K562 (cell line): Measurements from ENCODE around the gene CCDC3. TPM values are rescaled to one million over a fixed set of nuclear protein-coding genes. Genes with fewer than 3 reads are reported as not detected.

ENCODE experiments used
- ATAC-seq: fragments of 200-7000 bp; cut with Tn5 transposase; 3 replicates; pipeline ENCODE4 v1.9.1; 2020; ENCODE audit warnings: moderate library complexity
- BruUV-seq: library from RNA; stranded (reverse); fragments of 400-500 nt; replicated peaks from 2 replicates; lab custom pipeline; 2021; lab: Mats Ljungman, UMichigan
- CTCF ChIA-PET: fragments of 300-600 bp; formaldehyde crosslinking; extraction: SDS; loops from one replicate; lab custom pipeline; 2021; ENCODE audit warnings: low intra/inter-chr PET ratio; lab: Yijun Ruan, JAX
- POLR2A ChIA-PET: fragments of 300-600, 350-650 bp; sonication (Branson Sonifier 250); formaldehyde crosslinking; extraction: SDS; loops from one replicate; lab custom pipeline; 2021; ENCODE audit warnings: antibody characterized with exemption, inconsistent platforms; lab: Yijun Ruan, JAX
- DNase-seq, 4 experiments: peaks; one replicate each; pipeline versions ENCODE4 v3.0.0 to v3.0.0-alpha.2; 2011 to 2018; ENCODE audit warnings: low spot score in 3 of 4, mixed read lengths in 3 of 4; ENCODE audit errors: extremely low read depth in 1 of 4
- FAIRE-seq: peaks from 2 replicates; lab custom pipeline; 2011; peaks lifted over from hg19 to GRCh38; lab: Jason Lieb, UNC
- H2AFZ ChIP-seq: 2 replicates; pipeline ENCODE4 v1.6.0; 2011; ENCODE audit warnings: low read depth, low read length, control low read depth, inconsistent platforms
- H3K27ac ChIP-seq: fragments of 200-600 bp; 3 replicates; pipeline ENCODE4 v1.8.0; 2011; ENCODE audit warnings: low read depth, mild to moderate bottlenecking, control low read depth, inconsistent platforms, low read length, moderate library complexity, mixed read lengths; ENCODE audit errors: extremely low read depth
- H3K27me3 ChIP-seq, 2 experiments: fragments of 300-600 bp in 1 of 2; 2 replicates in 1 of 2; 3 replicates in 1 of 2; pipeline versions ENCODE4 v1.6.0 to v1.8.0; 2011; ENCODE audit warnings: inconsistent platforms in 2 of 2, low read length in 2 of 2, mild to moderate bottlenecking in 1 of 2, mixed read lengths in 1 of 2, moderate library complexity in 1 of 2; ENCODE audit not compliant: control insufficient read depth in 2 of 2, insufficient read depth in 2 of 2
- H3K36me3 ChIP-seq: fragments of 300-600 bp; 3 replicates; pipeline ENCODE4 v1.8.0; 2011; ENCODE audit warnings: mild to moderate bottlenecking, low read length, inconsistent platforms; ENCODE audit not compliant: control insufficient read depth, insufficient read depth
- H3K4me1 ChIP-seq, 2 experiments: fragments of 200-600 bp in 1 of 2; replicated peaks in 1 of 2; 2 replicates in 1 of 2; 3 replicates in 1 of 2; pipeline versions ENCODE4 v1.5.1 to v1.8.0; 2011; ENCODE audit warnings: inconsistent platforms in 2 of 2, low read length in 2 of 2, mild to moderate bottlenecking in 1 of 2, mixed read lengths in 1 of 2, moderate library complexity in 1 of 2; ENCODE audit not compliant: control insufficient read depth in 2 of 2, insufficient read depth in 2 of 2
- H3K4me2 ChIP-seq: 2 replicates; pipeline ENCODE4 v1.6.1; 2011; ENCODE audit warnings: low read length, control low read depth, inconsistent platforms, mixed read lengths; ENCODE audit not compliant: insufficient read depth
- H3K4me3 ChIP-seq: fragments of 200-600 bp; sonication (generic), shearing (Covaris generic); 2 replicates; pipeline ENCODE4 v1.5.1; 2016; ENCODE audit warnings: control low read depth, inconsistent platforms
- H3K79me2 ChIP-seq: fragments of 200-600 bp; 3 replicates; pipeline ENCODE4 v1.8.0; 2011; ENCODE audit warnings: low read length, inconsistent platforms; ENCODE audit not compliant: control insufficient read depth, insufficient read depth
- H3K9ac ChIP-seq, 2 experiments: 2 replicates each; pipeline versions ENCODE4 v1.6.0 to v1.6.1; 2011; ENCODE audit warnings: low read depth in 2 of 2, low read length in 2 of 2, control low read depth in 1 of 2, inconsistent platforms in 1 of 2, mild to moderate bottlenecking in 1 of 2, mixed read lengths in 1 of 2; ENCODE audit not compliant: insufficient read depth in 1 of 2
- H3K9me1 ChIP-seq: one replicate; pipeline ENCODE4 v1.6.0; 2011; ENCODE audit warnings: inconsistent platforms, mild to moderate bottlenecking, low read length, moderate library complexity; ENCODE audit not compliant: control insufficient read depth, insufficient read depth
- H3K9me3 ChIP-seq: replicated peaks from 2 replicates; pipeline ENCODE4 v1.5.1; 2011; ENCODE audit warnings: low read depth, low read length, inconsistent platforms; ENCODE audit not compliant: control insufficient read depth, insufficient read depth
- H4K20me1 ChIP-seq: replicated peaks from 2 replicates; pipeline ENCODE4 v1.6.1; 2011; ENCODE audit warnings: low read length, inconsistent platforms, mixed read lengths; ENCODE audit not compliant: control insufficient read depth, insufficient read depth
- CREB3 ChIP-seq: fragments of 450-650 bp; conservative IDR thresholded peaks from 2 replicates; pipeline ENCODE4 v1.6.1; 2016; ENCODE audit warnings: missing genetic modification characterization, low read depth, mild to moderate bottlenecking, missing compliant biosample characterization, moderate library complexity
- HEY1 ChIP-seq: fragments of 250-450 bp; sonication (Bioruptor Pico); IDR thresholded peaks from 2 replicates; pipeline ENCODE4 v1.5.0; 2020; ENCODE audit warnings: mild to moderate bottlenecking, moderate library complexity, borderline replicate concordance
- HNRNPK ChIP-seq: fragments of 200-400 bp; formaldehyde crosslinking; IDR thresholded peaks from one replicate; pipeline ENCODE4 v1.6.1; 2018; ENCODE audit warnings: mild to moderate bottlenecking, low read depth, low read length; ENCODE audit not compliant: poor library complexity, severe bottlenecking
- KDM5B ChIP-seq: fragments of 200-600 bp; sonication (generic); IDR thresholded peaks from 2 replicates; pipeline ENCODE4 v1.6.1; 2012; ENCODE audit warnings: low read depth, mild to moderate bottlenecking, moderate library complexity, low read length, control low read depth, inconsistent platforms; ENCODE audit not compliant: insufficient replicate concordance
- KLF6 ChIP-seq: fragments of 250-450 bp; sonication (Bioruptor Pico); IDR thresholded peaks from 2 replicates; pipeline ENCODE4 v1.4.0; 2020; ENCODE audit warnings: mild to moderate bottlenecking, moderate library complexity, borderline replicate concordance
- MAFG ChIP-seq: fragments of 450-650 bp; conservative IDR thresholded peaks from 2 replicates; pipeline ENCODE4 v1.6.1; 2016; ENCODE audit warnings: missing genetic modification characterization, missing compliant biosample characterization
- MCM5 ChIP-seq: fragments of 450-650 bp; IDR thresholded peaks from 2 replicates; pipeline ENCODE4 v1.6.1; 2016; ENCODE audit warnings: low read depth
- NFE2L1 ChIP-seq: fragments of 450-650 bp; IDR thresholded peaks from 2 replicates; pipeline ENCODE4 v1.6.1; 2016; ENCODE audit warnings: missing genetic modification characterization, low read depth, mild to moderate bottlenecking, missing compliant biosample characterization, moderate library complexity, borderline replicate concordance
- SIN3B ChIP-seq: fragments of 450-650 bp; IDR thresholded peaks from 2 replicates; pipeline ENCODE4 v1.6.1; 2017; ENCODE audit warnings: low read depth, mild to moderate bottlenecking, moderate library complexity
- TRIM28 ChIP-seq: fragments of 450-650 bp; IDR thresholded peaks from 2 replicates; pipeline ENCODE4 v1.6.1; 2017
- ZMIZ1 ChIP-seq, 2 experiments: fragments of 150-350 bp in 1 of 2; IDR thresholded peaks; 2 replicates each; pipeline ENCODE4 v1.6.1; 2012 to 2016; ENCODE audit warnings: low read depth in 2 of 2, low read length in 2 of 2, mild to moderate bottlenecking in 1 of 2, moderate library complexity in 1 of 2
- ZNF140 ChIP-seq: fragments of 250-450 bp; sonication (Bioruptor Pico); IDR thresholded peaks from 2 replicates; pipeline ENCODE4 v1.8.0; 2021; ENCODE audit warnings: moderate library complexity, mild to moderate bottlenecking, inconsistent platforms
- ZNF444 ChIP-seq: fragments of 250-450 bp; sonication (Bioruptor Pico); IDR thresholded peaks from 2 replicates; pipeline ENCODE4 v1.4.0; 2020; ENCODE audit warnings: mild to moderate bottlenecking, moderate library complexity
- WGBS: fragments of 100-300 bp; shearing (Covaris generic); methylation state at CpG from one replicate; pipeline ENCODE4 v1.1.6; 2016; ENCODE audit warnings: low coverage, mixed read lengths; ENCODE audit not compliant: insufficient coverage; ENCODE audit errors: missing lambda C conversion rate; 5-methylcytosine and 5-hydroxymethylcytosine counted together
- in situ Hi-C: fragments of 300-500 bp; cut with MboI; formaldehyde crosslinking; loops from 4 replicates; pipeline ENCODE4 v1.15.0; 2018; ENCODE audit warnings: inconsistent platforms, mixed read lengths
- intact Hi-C: fragments of 100-400 bp; cut with micrococcal nuclease; formaldehyde crosslinking; loops from 2 replicates; pipeline ENCODE4 v1.14.2; 2022
- polyA plus RNA-seq, 8 experiments: library from polyadenylated mRNA; depleted of rRNA in 4 of 8; stranded (reverse) in 5 of 8; unstranded in 3 of 8; fragments of >200 nt; fragmentation: Nextera tagmentation in 2 of 8; fragmentation: Illumina TruSeq in 1 of 8; extraction: Ambion mirVana in 2 of 8; extraction: Trizol in 1 of 8; gene quantifications; 2 replicates each; pipeline versions ENCODE4 v1.2.1 to v1.2.3, GENCODE V29; 2011 to 2014; ENCODE audit warnings: inconsistent platforms in 1 of 8, missing spikeins in 1 of 8
- total RNA-seq, 7 experiments: library from RNA; depleted of rRNA in 6 of 7; stranded (reverse); fragments of >200 nt in 6 of 7; fragmentation: Illumina TruSeq in 2 of 7; extraction: Trizol in 2 of 7; gene quantifications; 2 replicates each; pipeline versions ENCODE4 v1.2.1 to v1.2.3, GENCODE V29; 2011 to 2021; ENCODE audit warnings: low replicate concordance in 1 of 7
- TF ChIP-seq, protein P1 (sequence below): fragments of 450-650 bp; IDR thresholded peaks from 2 replicates; pipeline ENCODE4 v1.6.1; 2016
- TF ChIP-seq, protein P2 (sequence below): fragments of 450-650 bp; formaldehyde crosslinking; IDR thresholded peaks from 2 replicates; pipeline ENCODE4 v1.4.0; 2020; ENCODE audit warnings: mild to moderate bottlenecking, moderate library complexity

The CCDC3 gene
- total and polyA plus RNA-seq, 9 of the 15 experiments (the other 6 are each of a cell fraction or from before 2014, with no cell fraction given), result not detected

GRCh38 chr10:12915637-12916168 is 85.8 kb downstream of the CCDC3 start (continued):
- no peak for TF ChIP-seq ZNF444
- TF ChIP-seq ZNF140, result no peak
- TF ChIP-seq HNRNPK, result no peak
- TF ChIP-seq MAFG (tag), result no peak
- no peak for TF ChIP-seq NFE2L1 (tag)
- TF ChIP-seq, protein P1, sequence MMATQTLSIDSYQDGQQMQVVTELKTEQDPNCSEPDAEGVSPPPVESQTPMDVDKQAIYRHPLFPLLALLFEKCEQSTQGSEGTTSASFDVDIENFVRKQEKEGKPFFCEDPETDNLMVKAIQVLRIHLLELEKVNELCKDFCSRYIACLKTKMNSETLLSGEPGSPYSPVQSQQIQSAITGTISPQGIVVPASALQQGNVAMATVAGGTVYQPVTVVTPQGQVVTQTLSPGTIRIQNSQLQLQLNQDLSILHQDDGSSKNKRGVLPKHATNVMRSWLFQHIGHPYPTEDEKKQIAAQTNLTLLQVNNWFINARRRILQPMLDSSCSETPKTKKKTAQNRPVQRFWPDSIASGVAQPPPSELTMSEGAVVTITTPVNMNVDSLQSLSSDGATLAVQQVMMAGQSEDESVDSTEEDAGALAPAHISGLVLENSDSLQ, result no peak

DNA sequence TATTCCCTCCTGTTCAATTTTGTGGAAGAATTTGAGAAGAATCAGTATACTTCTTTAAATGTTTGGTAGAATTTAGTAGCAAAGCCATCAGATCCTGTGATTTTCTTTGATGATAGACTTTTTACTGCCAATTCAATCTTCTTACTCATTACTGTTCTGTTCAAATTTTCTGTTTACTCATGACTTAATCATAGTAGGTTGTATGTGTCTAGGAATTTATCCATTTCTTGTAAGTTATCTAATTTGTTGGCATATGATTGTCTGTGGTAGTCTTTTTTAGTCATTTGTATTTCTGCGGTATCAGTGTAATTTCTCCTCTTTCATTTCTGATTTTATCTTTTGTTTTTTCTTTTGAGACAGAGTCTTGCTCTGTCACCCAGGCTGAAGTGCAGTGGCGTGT is 87.4 kb downstream of the CCDC3 start:
- no peaks in the 10 kb centered on the region for H3K36me3 ChIP-seq
- H3K4me1 ChIP-seq, result no peaks in the 10 kb centered on the region
- intact Hi-C loops, result no loop called here
- no peaks in the 10 kb centered on the region for H4K20me1 ChIP-seq
- DNase-seq, result no peak
- no peaks in the 10 kb centered on the region; a peak in 1 of 5 replicates for H3K27me3 ChIP-seq
- CTCF ChIA-PET, result no interaction called here
- no TSS peak for BruUV-seq
- no peaks in the 10 kb centered on the region for H3K9me3 ChIP-seq
- in situ Hi-C loops, result no loop called here
- H3K27ac ChIP-seq, result no peak overlapping the region
- no peak overlapping the region for H3K4me2 ChIP-seq
- WGBS, result 0% methylated on average over 2 of the region's 2 CpGs
- no peak overlapping the region for H2AFZ ChIP-seq
- no peak for ATAC-seq
- no peak overlapping the region for H3K4me3 ChIP-seq
- FAIRE-seq, result no peak
- H3K79me2 ChIP-seq, result no peaks in the 10 kb centered on the region
- no peaks in the 10 kb centered on the region for H3K9me1 ChIP-seq
- POLR2A ChIA-PET, result no interaction called here
- H3K9ac ChIP-seq, result no peak overlapping the region
- no peak for TF ChIP-seq HEY1 (CRISPR knock-in tag)
- TF ChIP-seq SIN3B, result no peak
- no peak for TF ChIP-seq KLF6 (CRISPR knock-in tag)
- TF ChIP-seq MCM5, result no peak
- TF ChIP-seq, protein P2, sequence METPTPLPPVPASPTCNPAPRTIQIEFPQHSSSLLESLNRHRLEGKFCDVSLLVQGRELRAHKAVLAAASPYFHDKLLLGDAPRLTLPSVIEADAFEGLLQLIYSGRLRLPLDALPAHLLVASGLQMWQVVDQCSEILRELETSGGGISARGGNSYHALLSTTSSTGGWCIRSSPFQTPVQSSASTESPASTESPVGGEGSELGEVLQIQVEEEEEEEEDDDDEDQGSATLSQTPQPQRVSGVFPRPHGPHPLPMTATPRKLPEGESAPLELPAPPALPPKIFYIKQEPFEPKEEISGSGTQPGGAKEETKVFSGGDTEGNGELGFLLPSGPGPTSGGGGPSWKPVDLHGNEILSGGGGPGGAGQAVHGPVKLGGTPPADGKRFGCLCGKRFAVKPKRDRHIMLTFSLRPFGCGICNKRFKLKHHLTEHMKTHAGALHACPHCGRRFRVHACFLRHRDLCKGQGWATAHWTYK (CRISPR knock-in tag), result no peak
- TF ChIP-seq CREB3 (tag), result no peak
- no peak for TF ChIP-seq ZMIZ1 (IDR thresholded peaks at IDR 0.05; ENCODE audit: low read depth in 2 of 2, low read length in 2 of 2)
- no peak for TF ChIP-seq TRIM28
- no peak for TF ChIP-seq KDM5B
